GM12873 (cell line): ENCODE data around the gene FBXO45.

Source experiments
- CTCF ChIP-seq: IDR thresholded peaks from 2 replicates; pipeline ENCODE4 v1.5.1; 2012; ENCODE audit warnings: low read depth, mild to moderate bottlenecking, moderate library complexity, low read length, control low read depth; ENCODE audit not compliant: insufficient read depth; ENCODE audit errors: missing control alignments

FBXO45 gene

GRCh38 chr3:196552253-196552652, 16.2 kb upstream of the FBXO45 start:
- TF ChIP-seq CTCF: no peak

DNA sequence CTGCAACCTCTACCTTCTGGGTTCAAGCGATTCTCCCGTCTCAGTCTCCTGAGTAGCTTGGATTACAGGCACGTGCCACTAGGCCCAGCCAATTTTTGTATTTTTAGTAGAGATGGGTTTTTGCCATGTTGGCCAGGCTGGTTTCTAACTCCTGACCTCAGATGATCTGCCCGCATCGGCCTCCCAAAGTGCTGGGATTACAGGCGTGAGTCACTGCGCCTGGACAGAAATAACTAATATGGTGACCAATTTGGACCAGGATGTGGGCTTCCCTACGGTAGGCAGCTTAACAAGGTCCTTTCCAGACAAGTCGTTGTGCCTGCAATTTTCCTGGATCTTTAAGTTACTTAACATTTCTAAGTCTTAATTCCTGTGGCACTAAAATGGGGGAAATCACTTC, 14.9 kb upstream of the FBXO45 start:
- TF ChIP-seq CTCF: no peak

- no peak for TF ChIP-seq CTCF
These were observed 14.3 kb upstream of the FBXO45 start for GRCh38 chr3:196554205-196554604.

GRCh38 chr3:196555295-196555694, 13.2 kb upstream of the FBXO45 start:
- TF ChIP-seq CTCF: no peak

DNA sequence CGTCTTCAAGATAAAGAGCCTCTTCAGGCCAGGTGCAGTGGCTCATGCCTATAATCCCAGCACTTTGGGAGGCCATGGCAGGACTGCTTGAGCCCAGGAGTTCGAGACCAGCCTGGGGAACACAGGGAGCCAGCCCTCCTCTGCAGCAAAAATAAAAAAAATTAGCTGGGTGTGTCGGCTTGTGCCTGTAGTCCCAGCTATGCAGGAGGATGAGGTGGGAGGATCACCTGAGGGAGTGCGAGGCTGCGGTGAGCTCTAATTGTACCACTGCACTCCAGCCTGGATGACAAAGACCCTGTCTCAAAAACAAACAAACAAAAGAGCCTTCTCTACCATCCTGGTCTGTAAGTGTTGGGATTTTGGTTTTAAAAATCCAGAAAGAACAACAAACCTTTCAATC, 11.2 kb upstream of the FBXO45 start:
- TF ChIP-seq CTCF: no peak

DNA sequence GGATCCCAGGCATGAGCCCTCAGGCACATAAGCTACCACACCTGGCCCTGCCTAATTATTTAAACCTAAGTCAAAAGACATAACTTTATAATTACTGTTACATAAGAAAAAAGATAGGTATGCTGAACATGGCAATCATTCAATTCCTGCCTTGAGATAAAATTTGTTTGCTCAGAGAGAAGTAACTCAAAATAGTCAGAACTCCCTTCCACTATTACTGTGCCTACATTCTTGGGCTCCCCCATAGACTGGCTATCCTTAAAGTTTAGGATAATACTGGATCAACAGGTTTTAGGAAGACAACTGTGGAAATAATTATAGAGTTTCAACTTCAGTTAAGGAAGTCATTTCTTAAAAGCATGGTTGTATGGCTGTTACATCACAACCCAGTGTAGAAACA, 10.0 kb upstream of the FBXO45 start:
- no peak for TF ChIP-seq CTCF

- TF ChIP-seq CTCF: no peak
These were observed 8.6 kb upstream of the FBXO45 start for GRCh38 chr3:196559826-196560225.

DNA sequence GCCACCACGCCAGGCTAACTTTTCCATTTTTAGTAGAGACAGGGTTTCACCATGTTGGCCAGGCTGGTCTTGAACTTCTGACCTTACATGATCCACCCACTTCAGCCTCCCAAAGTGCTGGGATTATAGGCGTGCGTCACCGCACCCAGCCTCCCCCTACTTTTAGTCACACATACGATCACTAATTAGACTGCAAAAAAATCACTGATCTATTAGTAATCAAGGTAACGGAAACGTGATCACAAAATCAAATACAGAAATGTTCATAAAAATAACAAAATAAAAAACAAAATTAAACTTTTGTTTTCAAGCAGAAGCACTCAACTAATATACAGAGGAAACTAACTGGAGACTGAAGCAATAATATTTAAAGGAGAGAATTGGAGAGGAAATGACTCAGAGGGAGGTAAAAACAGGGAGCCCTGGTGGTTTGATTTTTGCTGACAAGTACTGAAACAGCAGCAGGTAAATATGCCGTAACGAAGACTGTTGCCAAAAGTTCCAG, 4.7 kb upstream of the FBXO45 start:
- TF ChIP-seq CTCF: no peak
